GM19324 (cell line): ENCODE measurements around the gene NAV3.
A peak's percentile ranks its signal among the peaks of the same experiment; 100 is the strongest.

Experiments
- ATAC-seq: cut with Tn5 transposase; IDR thresholded peaks from one replicate; pipeline ENCODE4 v1.9.1; 2021; ENCODE audit warnings: mild to moderate bottlenecking, moderate library complexity; ENCODE audit not compliant: unreplicated experiment, low FRiP score

Gene NAV3

GRCh38 chr12:77923882-77924281 is 93.2 kb downstream of the NAV3 start:
- ATAC-seq = no peak

- ATAC-seq = no peak
Observed at GRCh38 chr12:77924703-77925102, 94.0 kb downstream of the NAV3 start.

- peak; percentile 99 for ATAC-seq
Observed at GRCh38 chr12:77925536-77926108, 94.9 kb downstream of the NAV3 start.

- ATAC-seq = no peak
Observed at GRCh38 chr12:77928078-77928477, 97.4 kb downstream of the NAV3 start.

GRCh38 chr12:77932216-77932615 is 101.5 kb downstream of the NAV3 start:
- ATAC-seq = no peak

- ATAC-seq = no peak
Observed at GRCh38 chr12:77938301-77938700, 107.6 kb downstream of the NAV3 start.

GRCh38 chr12:77940011-77940423 is 109.3 kb downstream of the NAV3 start:
- ATAC-seq = no peak

GRCh38 chr12:77940567-77940966 is 109.9 kb downstream of the NAV3 start:
- ATAC-seq = no peak

- ATAC-seq = no peak
Observed at GRCh38 chr12:77941401-77941800, 110.7 kb downstream of the NAV3 start.

GRCh38 chr12:77943466-77943865 is 112.8 kb downstream of the NAV3 start:
- no peak for ATAC-seq

- no peak for ATAC-seq
Observed at GRCh38 chr12:77946541-77947061, 115.9 kb downstream of the NAV3 start.

- no peak for ATAC-seq
Observed at GRCh38 chr12:77947330-77947729, 116.6 kb downstream of the NAV3 start.

- no peak for ATAC-seq
Observed at GRCh38 chr12:77947746-77948145, 117.1 kb downstream of the NAV3 start.

GRCh38 chr12:77949943-77950342 is 119.2 kb downstream of the NAV3 start:
- ATAC-seq = no peak

- no peak for ATAC-seq
Observed at GRCh38 chr12:77953528-77954205, 123.0 kb downstream of the NAV3 start.

- ATAC-seq = no peak
Observed at GRCh38 chr12:77954206-77954555, 123.5 kb downstream of the NAV3 start.

- no peak for ATAC-seq
Observed at GRCh38 chr12:77957062-77957461, 126.4 kb downstream of the NAV3 start.

- ATAC-seq = no peak
Observed at GRCh38 chr12:77963576-77964178, 133.0 kb downstream of the NAV3 start.

- ATAC-seq = no peak
Observed at GRCh38 chr12:77965790-77966189, 135.1 kb downstream of the NAV3 start.

GRCh38 chr12:77968021-77968420 is 137.3 kb downstream of the NAV3 start:
- no peak for ATAC-seq

GRCh38 chr12:77968571-77968970 is 137.9 kb downstream of the NAV3 start:
- no peak for ATAC-seq

- no peak for ATAC-seq
Observed at GRCh38 chr12:77973579-77973978, 142.9 kb downstream of the NAV3 start.
